ENCODE measurements around the gene FOXM1. TPM values are rescaled to one million over a fixed set of nuclear protein-coding genes. Genes with fewer than 3 reads are reported as not detected.

Gene FOXM1
- total and polyA plus RNA-seq, 2 of the 13 experiments (the other 11 are each of a cell fraction or from before 2014, with no cell fraction given): 17.1 to 25.9 TPM

- TF ChIP-seq ZNF292 (CRISPR knock-in tag; IDR thresholded peaks at IDR 0.05; ENCODE audit: borderline replicate concordance, low read depth): no peak
- TF ChIP-seq RORA (CRISPR knock-in tag; IDR thresholded peaks at IDR 0.05): no peak
- no peak for TF ChIP-seq ZNF720 (CRISPR knock-in tag; IDR thresholded peaks at IDR 0.05)
- no peak for TF ChIP-seq RNF219 (CRISPR knock-in tag; IDR thresholded peaks at IDR 0.05)
- TF ChIP-seq NFE2 (CRISPR knock-in tag; IDR thresholded peaks at IDR 0.05): no peak
- TF ChIP-seq HNF4A (CRISPR knock-in tag; IDR thresholded peaks at IDR 0.05): no peak
- no peak for TF ChIP-seq ZXDC (CRISPR knock-in tag; IDR thresholded peaks at IDR 0.05)
- no peak for TF ChIP-seq BATF2 (CRISPR knock-in tag; IDR thresholded peaks at IDR 0.05)
- no peak for TF ChIP-seq RARA (CRISPR knock-in tag; IDR thresholded peaks at IDR 0.05)
- no peak for TF ChIP-seq IKZF1 (IDR thresholded peaks at IDR 0.05)
- TF ChIP-seq ZNF737 (CRISPR knock-in tag; IDR thresholded peaks at IDR 0.05; ENCODE audit: borderline replicate concordance): no peak
- no peak for TF ChIP-seq ZNF362 (CRISPR knock-in tag; IDR thresholded peaks at IDR 0.05; ENCODE audit: borderline replicate concordance)
- TF ChIP-seq AHDC1 (CRISPR knock-in tag; IDR thresholded peaks at IDR 0.05; ENCODE audit: borderline replicate concordance): peak; percentile 11; the same call in 1 of the 2 replicates
- no peak for TF ChIP-seq YY1 (IDR thresholded peaks at IDR 0.05; ENCODE audit: insufficient read depth, insufficient replicate concordance, low read depth, low read length)
These were observed 63.5 kb downstream of the FOXM1 start (continued) for GRCh38 chr12:2813214-2814185.
